Mesenchymal stem cell (in vitro differentiated cells and primary cell): ENCODE data around the gene CACNG4.

Experiments
- DNase-seq: peaks from one replicate; pipeline ENCODE4 v3.0.0-alpha.2; 2013
- H2AFZ ChIP-seq: one replicate; pipeline ENCODE4 v1.6.1; 2013; ENCODE audit warnings: low read depth, mild to moderate bottlenecking, control low read depth, inconsistent platforms, low read length, moderate library complexity
- H2AK5ac ChIP-seq: 2 replicates; pipeline ENCODE4 v1.6.1; 2013; ENCODE audit warnings: low read length, moderate library complexity, mild to moderate bottlenecking, inconsistent platforms; ENCODE audit not compliant: severe bottlenecking
- H2BK120ac ChIP-seq: one replicate; pipeline ENCODE4 v1.6.1; 2013; ENCODE audit warnings: low read depth, mild to moderate bottlenecking, inconsistent platforms, low read length, moderate library complexity
- H2BK12ac ChIP-seq, 2 experiments: one replicate each; pipeline ENCODE4 v1.6.1; 2013; ENCODE audit warnings: inconsistent platforms in 2 of 2, low read length in 2 of 2, mild to moderate bottlenecking in 2 of 2, moderate library complexity in 2 of 2, control low read depth in 1 of 2
- H2BK15ac ChIP-seq: one replicate; pipeline ENCODE4 v1.6.1; 2013; ENCODE audit warnings: mild to moderate bottlenecking, low read depth, inconsistent platforms; ENCODE audit not compliant: poor library complexity, severe bottlenecking
- H2BK5ac ChIP-seq: 2 replicates; pipeline ENCODE4 v1.6.1; 2013; ENCODE audit warnings: low read depth, mild to moderate bottlenecking, low read length, control low read depth, inconsistent platforms; ENCODE audit not compliant: poor library complexity, severe bottlenecking
- H3K14ac ChIP-seq, 2 experiments: one replicate each; pipeline ENCODE4 v1.6.1; 2013; ENCODE audit warnings: inconsistent platforms in 2 of 2, low read length in 2 of 2, control low read depth in 1 of 2, mild to moderate bottlenecking in 1 of 2, moderate library complexity in 1 of 2
- H3K18ac ChIP-seq, 2 experiments: one replicate each; pipeline ENCODE4 v1.6.1; 2013; ENCODE audit warnings: inconsistent platforms in 2 of 2, low read length in 2 of 2, control low read depth in 1 of 2, low read depth in 1 of 2, mild to moderate bottlenecking in 1 of 2
- H3K23ac ChIP-seq, 2 experiments: one replicate each; pipeline ENCODE4 v1.6.1; 2013; ENCODE audit warnings: inconsistent platforms in 2 of 2, low read length in 2 of 2, mild to moderate bottlenecking in 2 of 2, moderate library complexity in 2 of 2, control low read depth in 1 of 2
- H3K27ac ChIP-seq: 2 replicates; pipeline ENCODE4 v1.5.1; 2013; ENCODE audit warnings: mild to moderate bottlenecking, moderate library complexity, low read length, control low read depth, inconsistent platforms; ENCODE audit not compliant: poor library complexity, severe bottlenecking
- H3K27me3 ChIP-seq, 2 experiments: 2 replicates each; pipeline versions ENCODE4 v1.6.1 to v1.7.0; 2013; ENCODE audit warnings: low read length in 2 of 2, mild to moderate bottlenecking in 2 of 2, moderate library complexity in 2 of 2, control low read depth in 1 of 2, inconsistent platforms in 1 of 2; ENCODE audit not compliant: control insufficient read depth in 1 of 2, insufficient read depth in 1 of 2
- H3K36me3 ChIP-seq, 2 experiments: 2 replicates each; pipeline versions ENCODE4 v1.6.1 to v1.7.0; 2013; ENCODE audit warnings: low read length in 2 of 2, control low read depth in 1 of 2, inconsistent platforms in 1 of 2, low read depth in 1 of 2, mild to moderate bottlenecking in 1 of 2; ENCODE audit not compliant: insufficient read depth in 2 of 2, control insufficient read depth in 1 of 2
- H3K4ac ChIP-seq, 2 experiments: one replicate each; pipeline ENCODE4 v1.6.1; 2013; ENCODE audit warnings: inconsistent platforms in 2 of 2, low read length in 2 of 2, mild to moderate bottlenecking in 2 of 2, moderate library complexity in 2 of 2, control low read depth in 1 of 2, low read depth in 1 of 2
- H3K4me1 ChIP-seq: 2 replicates; pipeline ENCODE4 v1.6.1; 2013; ENCODE audit warnings: low read depth, low read length, control low read depth; ENCODE audit not compliant: control insufficient read depth, insufficient read depth
- H3K4me2 ChIP-seq: 2 replicates; pipeline ENCODE4 v1.6.1; 2013; ENCODE audit warnings: low read length, mild to moderate bottlenecking, inconsistent platforms; ENCODE audit not compliant: poor library complexity, severe bottlenecking
- H3K4me3 ChIP-seq, 2 experiments: 2 replicates each; pipeline versions ENCODE4 v1.5.1 to v1.7.0; 2013; ENCODE audit warnings: low read length in 2 of 2, mild to moderate bottlenecking in 2 of 2, control low read depth in 1 of 2, low read depth in 1 of 2; ENCODE audit not compliant: insufficient read depth in 1 of 2
- H3K79me1 ChIP-seq: replicated peaks from 2 replicates; pipeline ENCODE4 v1.6.1; 2013; ENCODE audit warnings: mild to moderate bottlenecking, control low read depth, low read length, inconsistent platforms; ENCODE audit not compliant: poor library complexity, severe bottlenecking
- H3K9ac ChIP-seq: 2 replicates; pipeline ENCODE4 v1.7.0; 2013; ENCODE audit warnings: mild to moderate bottlenecking, low read length, moderate library complexity
- H3K9me3 ChIP-seq: 2 replicates; pipeline ENCODE4 v1.7.0; 2013; ENCODE audit warnings: mild to moderate bottlenecking, low read length; ENCODE audit not compliant: control insufficient read depth
- H4K8ac ChIP-seq: one replicate; pipeline ENCODE4 v1.6.1; 2013; ENCODE audit warnings: inconsistent platforms, mild to moderate bottlenecking, low read length, moderate library complexity
- H4K91ac ChIP-seq: one replicate; pipeline ENCODE4 v1.6.1; 2013; ENCODE audit warnings: mild to moderate bottlenecking, low read length, inconsistent platforms
- WGBS: methylation state at CpG from one replicate; pipeline ENCODE4 v1.1.7; 2013; ENCODE audit warnings: mixed read lengths; 5-methylcytosine and 5-hydroxymethylcytosine counted together

Gene CACNG4

DNA sequence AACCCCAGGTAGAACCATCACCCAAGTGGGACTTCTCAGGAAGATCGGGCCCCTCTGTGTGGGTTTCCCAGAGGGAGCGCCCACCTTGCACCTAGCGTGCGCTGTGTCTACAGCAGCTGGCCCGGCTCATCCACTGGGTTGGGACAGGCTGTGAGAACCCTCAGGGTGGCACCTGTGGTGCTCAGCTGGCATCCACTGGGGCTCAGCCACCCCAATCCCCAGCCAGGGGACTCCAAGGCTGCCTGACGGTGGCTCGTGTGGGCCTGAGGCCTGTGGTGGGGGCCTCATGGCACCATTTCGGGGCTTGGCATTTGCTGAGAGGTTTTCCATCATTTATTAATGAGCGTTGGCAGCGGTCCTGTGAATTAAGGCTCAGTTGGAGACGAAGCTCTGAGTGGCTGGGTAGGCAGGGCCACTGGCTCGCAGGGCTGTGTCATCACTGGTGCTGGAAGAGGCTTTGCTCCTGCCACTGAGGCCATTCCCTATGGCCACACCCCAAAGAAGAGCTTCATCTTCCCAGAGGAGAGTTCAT, 28.5 kb downstream of the CACNG4 start:
- Histone ChIP-seq H2BK120ac (no peak overlapping the region), H3K4me1 (no peaks in the 10 kb centered on the region), H3K4ac (no peak overlapping the region), H3K9me3 (no peaks in the 10 kb centered on the region), H3K79me1 (no peaks in the 10 kb centered on the region), H4K8ac (no peak overlapping the region), H2BK5ac (no peak overlapping the region), H3K23ac (no peak overlapping the region), H2BK15ac (no peak overlapping the region), H3K36me3 (no peaks in the 10 kb centered on the region), H3K9ac (no peak overlapping the region), H2AK5ac (no peak overlapping the region), H3K18ac (no peak overlapping the region), H3K14ac (no peak overlapping the region), H3K4me3 (no peak overlapping the region), H3K4me2 (no peak overlapping the region), H4K91ac (no peak overlapping the region), H3K27me3 (peaks cover 47 to 54% of the 10 kb centered on the region in 2 experiments), H2AFZ (no peak overlapping the region), H2BK12ac (no peak overlapping the region), H3K27ac (no peak overlapping the region)
- no peak for DNase-seq
- WGBS = 95% methylated on average over 12 of the region's 12 CpGs

DNA sequence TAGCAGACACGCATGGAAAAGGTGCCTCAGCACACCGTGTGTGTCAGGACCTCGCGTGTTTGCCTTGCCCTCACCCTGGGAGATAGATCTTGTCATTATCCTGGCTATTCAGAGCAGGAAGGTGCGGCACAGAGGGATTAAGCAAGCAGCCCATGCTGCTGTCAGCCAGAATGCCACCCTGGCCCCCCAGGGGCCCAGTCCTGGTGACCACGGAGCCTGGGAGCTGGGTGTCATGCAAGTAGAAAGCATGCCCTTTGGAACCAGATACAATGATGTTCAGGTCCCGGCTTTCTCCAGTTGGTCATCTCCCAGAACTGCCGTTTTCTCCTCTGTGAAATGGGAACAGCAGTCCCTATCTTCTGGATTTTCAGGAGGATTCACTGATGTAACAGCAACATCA, 29.9 kb downstream of the CACNG4 start:
- Histone ChIP-seq H3K9ac (no peak overlapping the region), H3K79me1 (no peaks in the 10 kb centered on the region), H2AK5ac (no peak overlapping the region), H3K23ac (no peak overlapping the region), H3K4me3 (no peak overlapping the region), H2BK5ac (no peak overlapping the region), H2BK15ac (no peak overlapping the region), H3K36me3 (no peaks in the 10 kb centered on the region), H3K4me2 (no peak overlapping the region), H3K27ac (no peak overlapping the region), H3K4me1 (no peaks in the 10 kb centered on the region), H2BK12ac (no peak overlapping the region), H2AFZ (no peak overlapping the region), H3K14ac (no peak overlapping the region), H3K18ac (no peak overlapping the region), H2BK120ac (no peak overlapping the region), H3K4ac (no peak overlapping the region), H3K9me3 (no peaks in the 10 kb centered on the region), H3K27me3 (peaks cover 41 to 54% of the 10 kb centered on the region in 2 experiments), H4K91ac (no peak overlapping the region), H4K8ac (no peak overlapping the region)
- WGBS = 86% methylated on average over 8 of the region's 8 CpGs
- DNase-seq = no peak

DNA sequence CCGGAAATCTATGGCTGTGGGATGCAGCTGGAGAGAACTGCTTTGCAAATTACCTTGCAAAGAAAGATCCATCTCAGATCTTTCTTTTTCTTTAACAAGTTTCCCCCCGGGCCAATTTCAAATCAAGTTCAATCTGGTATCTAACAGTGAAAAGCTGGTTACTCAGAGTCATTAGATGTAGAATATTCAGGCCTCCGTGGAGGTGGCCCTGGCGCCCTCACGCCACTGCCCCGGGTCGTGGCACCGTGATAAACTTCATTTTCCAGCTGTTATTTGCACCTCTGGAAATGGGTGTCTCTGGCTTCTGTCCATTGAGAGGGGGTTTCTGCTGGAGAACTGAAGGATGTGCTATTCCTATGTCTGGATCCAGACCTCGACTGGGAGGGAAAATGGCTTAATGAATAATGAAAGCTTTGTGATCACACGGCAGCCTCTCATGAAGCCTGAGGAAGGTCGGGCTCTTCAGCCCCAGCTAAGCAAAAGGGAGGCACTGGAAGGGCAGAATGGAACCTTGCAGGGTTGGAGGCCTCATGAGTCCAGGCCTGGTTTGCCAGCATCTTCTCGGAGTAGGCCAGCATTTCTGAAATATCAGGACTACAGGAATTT, 30.5 kb downstream of the CACNG4 start:
- Histone ChIP-seq H3K9ac (no peak overlapping the region), H3K79me1 (no peaks in the 10 kb centered on the region), H3K9me3 (no peaks in the 10 kb centered on the region), H2BK12ac (no peak overlapping the region), H3K4ac (no peak overlapping the region), H2BK120ac (no peak overlapping the region), H4K8ac (no peak overlapping the region), H3K27me3 (peaks cover 40 to 53% of the 10 kb centered on the region in 2 experiments), H2AFZ (no peak overlapping the region), H3K27ac (no peak overlapping the region), H3K4me3 (no peak overlapping the region), H3K18ac (no peak overlapping the region), H2AK5ac (no peak overlapping the region), H2BK5ac (no peak overlapping the region), H3K4me2 (no peak overlapping the region), H3K36me3 (no peaks in the 10 kb centered on the region), H3K23ac (no peak overlapping the region), H3K14ac (no peak overlapping the region), H2BK15ac (no peak overlapping the region), H4K91ac (no peak overlapping the region), H3K4me1 (no peaks in the 10 kb centered on the region)
- 90% methylated on average over 11 of the region's 12 CpGs for WGBS
- no peak for DNase-seq

DNA sequence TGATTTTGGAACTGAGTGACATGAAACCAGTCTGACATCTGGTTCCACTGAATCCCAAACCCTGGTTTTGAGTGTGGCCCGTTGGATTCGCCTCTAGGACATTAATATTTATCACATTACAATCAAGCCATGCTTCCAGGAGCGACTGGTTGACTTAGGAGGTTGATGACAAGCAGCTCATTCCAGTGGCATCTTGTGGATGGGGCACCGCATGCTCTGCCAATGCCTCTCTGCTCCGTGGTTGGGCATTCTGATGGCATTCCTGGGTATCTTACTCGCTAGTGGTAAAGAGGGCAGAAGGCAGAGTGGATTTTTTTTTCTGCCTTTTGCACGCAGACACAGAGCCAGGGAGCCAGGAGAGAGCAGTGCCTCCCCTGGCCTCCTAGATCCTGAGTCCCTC, 31.4 kb downstream of the CACNG4 start:
- no peak overlapping the region for H2BK5ac ChIP-seq
- no peak overlapping the region for H3K27ac ChIP-seq
- H4K8ac ChIP-seq = no peak overlapping the region
- H3K4me2 ChIP-seq = no peak overlapping the region
- no peak overlapping the region for H3K18ac ChIP-seq
- H4K91ac ChIP-seq = no peak overlapping the region
- no peak overlapping the region for H3K14ac ChIP-seq
- no peaks in the 10 kb centered on the region for H3K9me3 ChIP-seq
- no peak overlapping the region for H2BK12ac ChIP-seq
- peaks cover 42 to 54% of the 10 kb centered on the region in 2 experiments for H3K27me3 ChIP-seq
- H3K79me1 ChIP-seq = no peaks in the 10 kb centered on the region
- DNase-seq = no peak
- 93% methylated on average over 7 of the region's 7 CpGs for WGBS
- no peak overlapping the region for H2BK120ac ChIP-seq
- H3K23ac ChIP-seq = no peak overlapping the region
- H2AFZ ChIP-seq = no peak overlapping the region
- H3K9ac ChIP-seq = no peak overlapping the region
- no peak overlapping the region for H2BK15ac ChIP-seq
- no peak overlapping the region for H2AK5ac ChIP-seq
- no peak overlapping the region for H3K4me3 ChIP-seq
- no peaks in the 10 kb centered on the region for H3K36me3 ChIP-seq
- H3K4me1 ChIP-seq = no peaks in the 10 kb centered on the region
- no peak overlapping the region for H3K4ac ChIP-seq
